ENCODE results near the gene EIF4E3.
A peak's percentile ranks its signal among the peaks of the same experiment; 100 is the strongest.

The EIF4E3 gene

DNA sequence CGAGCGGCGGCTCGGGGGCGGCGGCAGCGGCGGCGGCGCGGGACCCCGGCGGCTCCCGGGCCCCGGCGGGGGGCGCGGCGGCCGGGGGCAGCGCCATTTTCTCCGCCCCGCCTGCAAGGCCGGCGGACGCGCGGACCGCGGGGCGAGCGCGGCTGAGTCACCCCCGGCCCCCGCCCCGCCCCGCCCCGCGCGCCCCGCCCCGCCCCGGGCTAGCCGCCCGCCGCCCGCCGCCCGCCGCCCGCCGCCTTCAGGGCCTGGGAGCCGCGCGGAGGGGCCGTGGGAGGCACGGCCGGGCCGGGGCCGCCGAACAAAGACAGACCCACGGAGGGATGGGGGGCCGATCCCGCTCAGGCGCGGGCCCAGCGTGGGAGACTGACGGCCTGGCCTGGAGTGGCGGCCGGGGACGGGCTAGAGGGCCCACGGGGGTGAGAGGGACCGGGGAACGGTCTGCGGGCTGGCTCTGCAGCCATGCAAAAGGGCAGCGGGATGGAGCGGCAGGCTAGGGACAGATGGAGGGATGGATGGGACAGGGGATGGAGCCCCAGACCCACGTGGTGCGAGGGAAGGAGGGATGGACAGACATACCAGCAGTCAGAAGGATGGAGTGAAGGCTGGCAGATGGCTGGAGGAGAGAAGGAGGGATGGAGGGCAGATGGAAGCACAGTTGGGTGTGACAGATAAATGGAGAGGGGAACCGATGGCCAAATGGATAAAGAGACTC lies at the start of gene EIF4E3:
EIF4E3 (minus strand) TSS at position 132 of the 721 bp plus-strand sequence; CDS start at position 97, 35 bp downstream.
- H3K4me3 ChIP-seq (ENCODE audit: low read depth, low read length), result peak within 1 kb of the TSS; percentile 76
- no peaks in the 10 kb centered on the region for H3K9me3 ChIP-seq (ENCODE audit: severe bottlenecking)
- no peak within 1 kb of the TSS; the same call in 1 of the 2 replicates for H3K27ac ChIP-seq
- no peaks in the 10 kb centered on the region for H3K27me3 ChIP-seq (ENCODE audit: insufficient read depth, low read depth, severe bottlenecking)
- DNase-seq, result peak; percentile 48
- TF ChIP-seq, protein P1, sequence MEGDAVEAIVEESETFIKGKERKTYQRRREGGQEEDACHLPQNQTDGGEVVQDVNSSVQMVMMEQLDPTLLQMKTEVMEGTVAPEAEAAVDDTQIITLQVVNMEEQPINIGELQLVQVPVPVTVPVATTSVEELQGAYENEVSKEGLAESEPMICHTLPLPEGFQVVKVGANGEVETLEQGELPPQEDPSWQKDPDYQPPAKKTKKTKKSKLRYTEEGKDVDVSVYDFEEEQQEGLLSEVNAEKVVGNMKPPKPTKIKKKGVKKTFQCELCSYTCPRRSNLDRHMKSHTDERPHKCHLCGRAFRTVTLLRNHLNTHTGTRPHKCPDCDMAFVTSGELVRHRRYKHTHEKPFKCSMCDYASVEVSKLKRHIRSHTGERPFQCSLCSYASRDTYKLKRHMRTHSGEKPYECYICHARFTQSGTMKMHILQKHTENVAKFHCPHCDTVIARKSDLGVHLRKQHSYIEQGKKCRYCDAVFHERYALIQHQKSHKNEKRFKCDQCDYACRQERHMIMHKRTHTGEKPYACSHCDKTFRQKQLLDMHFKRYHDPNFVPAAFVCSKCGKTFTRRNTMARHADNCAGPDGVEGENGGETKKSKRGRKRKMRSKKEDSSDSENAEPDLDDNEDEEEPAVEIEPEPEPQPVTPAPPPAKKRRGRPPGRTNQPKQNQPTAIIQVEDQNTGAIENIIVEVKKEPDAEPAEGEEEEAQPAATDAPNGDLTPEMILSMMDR (IDR thresholded peaks at IDR 0.05; ENCODE audit: low read depth, low read length), result no peak
- no peaks in the 10 kb centered on the region for H3K36me3 ChIP-seq

DNA sequence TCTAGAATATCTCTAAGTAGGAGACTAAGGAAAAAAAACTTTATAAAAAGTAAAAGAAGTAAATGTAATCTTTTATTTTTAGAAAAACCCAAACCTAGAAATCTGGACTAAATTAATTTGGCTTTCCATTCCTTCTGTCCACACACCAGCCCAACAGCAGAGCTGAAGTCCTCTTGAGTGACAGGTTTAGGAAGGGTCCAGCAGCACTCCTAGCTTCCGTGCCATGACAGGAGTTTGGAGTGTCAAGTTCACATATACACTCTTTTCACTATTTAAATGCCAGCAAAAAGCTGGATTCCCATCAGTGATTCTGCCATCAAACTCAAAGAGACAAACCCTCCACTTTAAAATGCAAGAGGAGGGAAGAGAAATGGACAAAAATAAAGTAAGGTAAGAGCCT lies 46.7 kb upstream of the EIF4E3 start:
- Histone ChIP-seq H3K27me3 (ENCODE audit: insufficient read depth, low read depth, severe bottlenecking) (no peaks in the 10 kb centered on the region), H3K4me3 (ENCODE audit: low read depth, low read length) (no peak overlapping the region), H3K36me3 (no peaks in the 10 kb centered on the region), H3K27ac (no peak overlapping the region), H3K9me3 (ENCODE audit: severe bottlenecking) (no peaks in the 10 kb centered on the region)
- no peak for DNase-seq
- TF ChIP-seq, protein P1 (IDR thresholded peaks at IDR 0.05; ENCODE audit: low read depth, low read length), result no peak

DNA sequence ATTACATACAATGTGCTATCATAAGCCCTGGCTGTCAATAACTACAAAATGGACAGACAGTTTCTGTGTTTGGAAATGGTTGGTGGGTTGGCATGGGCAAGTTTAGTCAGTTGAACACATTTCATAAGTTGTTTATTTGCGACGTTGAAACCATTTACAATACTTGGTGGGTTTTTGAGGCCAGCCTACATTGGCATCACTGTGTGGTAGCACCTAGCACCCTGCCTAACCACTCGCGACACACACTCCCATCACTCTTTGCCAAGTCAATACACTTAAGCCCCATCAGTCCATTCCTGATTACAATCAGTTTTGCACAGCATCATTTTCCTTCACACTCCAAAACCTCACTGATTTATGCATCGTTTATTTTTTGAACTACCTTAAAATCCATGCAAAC lies 45.9 kb upstream of the EIF4E3 start:
- H3K27me3 ChIP-seq (ENCODE audit: insufficient read depth, low read depth, severe bottlenecking), result no peaks in the 10 kb centered on the region
- no peak for DNase-seq
- no peaks in the 10 kb centered on the region for H3K36me3 ChIP-seq
- no peak overlapping the region for H3K27ac ChIP-seq
- no peaks in the 10 kb centered on the region for H3K9me3 ChIP-seq (ENCODE audit: severe bottlenecking)
- TF ChIP-seq, protein P1 (IDR thresholded peaks at IDR 0.05; ENCODE audit: low read depth, low read length), result no peak
- H3K4me3 ChIP-seq (ENCODE audit: low read depth, low read length), result no peak overlapping the region

DNA sequence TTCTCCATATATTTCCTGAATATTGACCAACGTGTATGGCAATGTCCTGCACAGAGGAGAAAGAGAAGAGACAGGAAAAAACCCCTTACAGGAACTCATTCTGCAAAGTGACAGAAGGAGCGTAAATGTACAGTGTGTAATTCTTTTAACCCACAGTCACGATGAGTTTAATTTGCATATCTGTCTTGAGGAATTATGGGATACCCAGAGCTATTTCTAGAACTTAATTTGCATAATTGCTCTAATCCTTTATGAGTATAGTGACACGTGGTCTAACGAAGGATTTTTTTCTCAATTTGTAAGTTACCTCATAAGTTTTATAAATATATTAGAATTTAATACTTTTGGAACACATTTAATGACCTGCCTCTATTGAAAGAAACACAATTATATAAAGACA lies 38.2 kb upstream of the EIF4E3 start:
- no peak overlapping the region for H3K27ac ChIP-seq
- H3K4me3 ChIP-seq (ENCODE audit: low read depth, low read length), result no peak overlapping the region
- H3K27me3 ChIP-seq (ENCODE audit: insufficient read depth, low read depth, severe bottlenecking), result no peaks in the 10 kb centered on the region
- H3K36me3 ChIP-seq, result no peaks in the 10 kb centered on the region
- no peak for DNase-seq
- TF ChIP-seq, protein P1 (IDR thresholded peaks at IDR 0.05; ENCODE audit: low read depth, low read length), result no peak
- no peaks in the 10 kb centered on the region for H3K9me3 ChIP-seq (ENCODE audit: severe bottlenecking)

DNA sequence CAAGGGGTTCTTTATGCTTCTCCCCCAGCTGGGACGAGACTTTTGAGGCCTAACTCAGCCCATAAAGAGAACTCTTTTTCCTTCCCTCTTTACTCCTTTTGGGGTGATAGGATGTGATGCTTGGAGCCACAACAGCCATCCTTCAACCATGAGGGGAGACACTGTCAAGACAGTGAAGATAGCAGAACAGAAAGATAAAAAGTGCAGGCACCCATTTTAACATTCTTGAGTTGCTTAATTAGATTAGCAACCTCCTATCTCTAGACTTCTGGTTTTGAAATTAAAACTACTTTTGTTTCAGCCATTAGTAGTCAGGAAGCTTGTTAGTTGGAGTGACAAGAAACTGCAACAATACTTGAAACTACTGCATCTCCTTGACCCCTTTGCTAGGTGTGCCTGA lies 34.9 kb upstream of the EIF4E3 start:
- no peak for DNase-seq

More for the DNA sequence above, 34.9 kb upstream of the EIF4E3 start:
- H3K4me3 ChIP-seq (ENCODE audit: low read depth, low read length), result no peak overlapping the region
- TF ChIP-seq, protein P1 (IDR thresholded peaks at IDR 0.05; ENCODE audit: low read depth, low read length), result no peak
- H3K27me3 ChIP-seq (ENCODE audit: insufficient read depth, low read depth, severe bottlenecking), result no peaks in the 10 kb centered on the region
- no peaks in the 10 kb centered on the region for H3K36me3 ChIP-seq
- no peak overlapping the region for H3K27ac ChIP-seq
- no peaks in the 10 kb centered on the region for H3K9me3 ChIP-seq (ENCODE audit: severe bottlenecking)

Data from WERI-Rb-1 (cell line).